Right ventricle myocardium superior (tissue), 1 donor: ENCODE measurements around the gene LSP1. TPM values are rescaled to one million over a fixed set of nuclear protein-coding genes. Genes with fewer than 3 reads are reported as not detected.
"Not testable (repeated sequence)": the region's sequence is repeated elsewhere in the genome, so short reads cannot be mapped to it uniquely, and the experiment has no call there.

Source experiments
- ATAC-seq: fragments of 200-7000 bp; cut with Tn5 transposase; one replicate; pipeline ENCODE4 v1.9.1; 2020; ENCODE audit warnings: mild to moderate bottlenecking; ENCODE audit not compliant: poor library complexity
- DNase-seq: peaks from one replicate; pipeline ENCODE4 v3.0.0-alpha.2; 2020
- intact Hi-C: fragments of 100-400 bp; cut with DNase I; formaldehyde crosslinking; loops from one replicate; pipeline ENCODE4 v1.11.2; 2022
- total RNA-seq: library from RNA; stranded (reverse); fragmentation: NEBNext Ultra II Directional; extraction: Animal tissue kit (Norgen Biotek cat#: 25700); gene quantifications from one replicate; pipeline ENCODE4 v1.2.1, GENCODE V29; 2021
- donor health status: DM: no; HTN: yes; CAD: no; lungs with severe emphysema.

Gene LSP1
- total RNA-seq, 1 donor from 2014 or later = 23.0 TPM

GRCh38 chr11:1869427-1870325 lies 16.8 kb downstream of the LSP1 start:
- peak; percentile 46 for ATAC-seq

GRCh38 chr11:1870326-1870696 lies 17.4 kb downstream of the LSP1 start:
- ATAC-seq (no peak), DNase-seq (peak; percentile 41)

More at GRCh38 chr11:1869427-1870325, 16.8 kb downstream of the LSP1 start:
- DNase-seq = peak; percentile 72
- intact Hi-C loops = no loop called here

DNA sequence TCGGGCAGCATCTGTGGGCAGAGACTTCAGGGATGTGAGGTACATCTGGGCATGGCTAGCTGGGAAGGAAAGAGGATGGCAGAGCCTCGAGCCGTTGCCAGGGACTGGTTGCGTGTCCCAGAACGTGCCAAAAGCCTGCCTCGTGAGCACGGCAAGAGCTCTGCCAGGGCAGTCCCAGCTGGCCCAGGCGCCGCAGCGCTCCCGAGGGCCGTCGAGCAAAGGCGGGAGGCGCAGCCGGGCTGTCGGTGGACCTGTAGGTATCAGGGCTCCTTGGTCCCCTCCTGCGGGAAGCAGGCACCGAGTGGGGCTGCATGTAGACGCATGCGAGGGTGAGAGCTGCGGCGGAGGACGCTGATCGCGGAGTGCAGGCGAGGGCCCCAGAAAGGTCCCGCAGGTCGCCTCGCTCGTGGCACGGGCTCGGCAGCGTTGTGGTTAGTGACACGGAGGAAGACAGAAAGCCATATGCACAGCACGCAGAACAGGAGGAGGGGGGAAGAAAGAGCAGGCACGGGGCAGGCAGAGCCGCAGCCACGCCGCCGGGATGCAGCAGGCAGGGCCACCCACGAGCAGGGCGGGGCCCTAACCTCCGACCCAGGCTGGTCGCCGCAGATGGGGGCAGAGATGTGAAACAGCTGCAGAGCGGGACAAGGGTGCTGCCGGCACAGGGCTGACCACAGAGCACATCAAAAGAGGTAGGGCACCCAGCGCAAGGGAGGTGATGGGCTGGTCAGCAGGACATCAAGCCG lies 18.0 kb downstream of the LSP1 start:
- intact Hi-C loops = no loop called here
- ATAC-seq (peak; percentile 30), DNase-seq (peak; percentile 64)

More at GRCh38 chr11:1870326-1870696, 17.4 kb downstream of the LSP1 start:
- intact Hi-C loops = no loop called here

GRCh38 chr11:1871531-1871930 lies 18.6 kb downstream of the LSP1 start:
- ATAC-seq (no peak), DNase-seq (no peak)
- intact Hi-C loops = no loop called here

- intact Hi-C loops = no loop called here
- ATAC-seq (no peak), DNase-seq (peak; percentile 29)
Measured at GRCh38 chr11:1872267-1872985, 19.5 kb downstream of the LSP1 start.

GRCh38 chr11:1873048-1873812 lies 20.3 kb downstream of the LSP1 start:
- intact Hi-C loops = no loop called here
- peak; percentile 50 for DNase-seq

GRCh38 chr11:1873813-1874150 lies 20.9 kb downstream of the LSP1 start:
- peak; percentile 16 for DNase-seq
- intact Hi-C loops, ATAC-seq: not testable (repeated sequence)

More at GRCh38 chr11:1873048-1873812, 20.3 kb downstream of the LSP1 start:
- ATAC-seq = peak; percentile 16

GRCh38 chr11:1874441-1875092 lies 21.7 kb downstream of the LSP1 start:
- peak; percentile 49 for DNase-seq
- intact Hi-C loops = not testable (repeated sequence)

GRCh38 chr11:1875093-1875850 lies 22.4 kb downstream of the LSP1 start:
- no peak for ATAC-seq
- intact Hi-C loops = no loop called here

More at GRCh38 chr11:1874441-1875092, 21.7 kb downstream of the LSP1 start:
- ATAC-seq = not testable (repeated sequence)

GRCh38 chr11:1875851-1876301 lies 23.0 kb downstream of the LSP1 start:
- DNase-seq, ATAC-seq, intact Hi-C loops: not testable (repeated sequence)

More at GRCh38 chr11:1875093-1875850, 22.4 kb downstream of the LSP1 start:
- peak; percentile 69 for DNase-seq

DNA sequence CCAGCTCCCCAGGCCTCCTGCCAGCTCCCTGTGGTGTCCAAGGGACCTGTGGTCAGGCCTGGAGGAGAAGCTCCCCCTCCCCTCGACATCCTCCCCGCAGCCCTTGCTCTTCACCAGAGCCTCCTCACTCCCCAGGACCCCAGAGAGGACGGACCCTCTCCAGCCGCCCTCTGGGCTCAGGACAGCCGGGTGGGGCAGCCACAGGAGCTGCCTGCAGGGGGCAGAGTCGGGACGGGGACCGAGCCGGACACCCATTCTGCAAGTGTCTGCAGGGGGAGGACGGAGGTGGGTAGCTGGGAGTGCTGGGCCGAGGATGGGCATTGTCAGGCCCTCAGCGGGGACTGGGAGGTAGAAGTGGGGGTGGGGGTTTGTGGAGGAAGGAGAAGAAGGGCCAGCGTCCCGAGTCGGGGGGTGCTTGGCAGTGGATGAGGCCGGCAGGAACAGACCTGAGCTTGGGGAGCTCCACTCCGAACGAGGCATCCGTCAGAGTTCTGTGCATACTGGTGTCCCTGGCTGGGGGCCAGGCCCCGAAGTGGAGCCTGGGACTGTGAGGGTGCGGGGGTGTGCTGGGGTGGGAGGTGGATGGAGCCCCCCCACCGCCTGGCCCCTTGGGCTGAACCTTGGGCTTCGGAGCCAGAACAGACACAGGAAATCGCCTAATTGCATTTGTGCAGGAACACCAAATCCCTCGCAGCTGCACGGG lies 23.6 kb downstream of the LSP1 start:
- ATAC-seq (no peak), DNase-seq (peak; percentile 86)
- intact Hi-C loops = no loop called here

DNA sequence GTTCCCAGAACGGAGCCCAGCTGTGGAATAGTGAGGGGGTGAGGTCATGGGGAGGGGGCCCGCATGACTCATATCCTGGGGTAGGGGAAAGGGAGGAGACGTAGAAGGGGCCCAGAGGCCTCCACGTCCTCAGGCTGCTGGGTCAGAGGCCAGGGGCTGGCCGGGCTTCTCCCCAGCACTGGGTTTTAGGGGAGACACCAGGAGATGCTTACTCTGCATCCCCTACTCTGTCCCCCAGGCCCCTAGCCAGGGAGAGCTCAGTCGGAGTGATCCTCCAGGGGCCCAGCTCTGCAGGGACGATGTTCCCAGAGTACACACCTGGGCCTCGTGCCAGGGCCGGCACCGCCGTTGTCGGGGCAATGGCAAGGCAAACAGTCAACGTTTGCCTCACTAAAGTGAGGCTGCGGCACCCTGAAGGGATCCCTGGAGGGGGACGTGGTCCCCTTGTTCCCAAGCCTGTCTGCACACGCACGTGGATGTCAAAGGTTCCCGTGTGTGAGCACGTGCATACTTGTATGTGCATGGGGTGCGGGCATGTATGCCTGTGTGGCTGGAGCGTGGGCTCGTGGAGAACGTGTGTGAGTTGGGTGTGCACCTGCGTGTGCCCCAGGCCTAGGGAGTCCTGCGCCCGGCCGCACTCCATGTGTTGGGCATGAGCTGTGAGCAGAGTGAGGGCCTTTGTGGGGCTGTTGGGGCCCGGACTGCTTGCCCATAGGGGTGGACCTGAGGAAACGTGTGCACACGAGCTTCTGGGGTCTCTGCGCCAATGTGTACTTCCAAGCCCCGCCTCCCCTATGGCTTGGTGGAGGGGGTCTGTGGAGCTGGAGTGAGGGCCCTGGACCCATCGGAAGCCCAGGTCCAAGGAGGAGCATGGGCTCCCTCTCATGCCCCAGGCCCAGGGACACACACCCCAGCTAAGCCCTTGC lies 24.6 kb downstream of the LSP1 start:
- DNase-seq (peak; percentile 81), ATAC-seq (no peak)
- intact Hi-C loops = no loop called here

DNA sequence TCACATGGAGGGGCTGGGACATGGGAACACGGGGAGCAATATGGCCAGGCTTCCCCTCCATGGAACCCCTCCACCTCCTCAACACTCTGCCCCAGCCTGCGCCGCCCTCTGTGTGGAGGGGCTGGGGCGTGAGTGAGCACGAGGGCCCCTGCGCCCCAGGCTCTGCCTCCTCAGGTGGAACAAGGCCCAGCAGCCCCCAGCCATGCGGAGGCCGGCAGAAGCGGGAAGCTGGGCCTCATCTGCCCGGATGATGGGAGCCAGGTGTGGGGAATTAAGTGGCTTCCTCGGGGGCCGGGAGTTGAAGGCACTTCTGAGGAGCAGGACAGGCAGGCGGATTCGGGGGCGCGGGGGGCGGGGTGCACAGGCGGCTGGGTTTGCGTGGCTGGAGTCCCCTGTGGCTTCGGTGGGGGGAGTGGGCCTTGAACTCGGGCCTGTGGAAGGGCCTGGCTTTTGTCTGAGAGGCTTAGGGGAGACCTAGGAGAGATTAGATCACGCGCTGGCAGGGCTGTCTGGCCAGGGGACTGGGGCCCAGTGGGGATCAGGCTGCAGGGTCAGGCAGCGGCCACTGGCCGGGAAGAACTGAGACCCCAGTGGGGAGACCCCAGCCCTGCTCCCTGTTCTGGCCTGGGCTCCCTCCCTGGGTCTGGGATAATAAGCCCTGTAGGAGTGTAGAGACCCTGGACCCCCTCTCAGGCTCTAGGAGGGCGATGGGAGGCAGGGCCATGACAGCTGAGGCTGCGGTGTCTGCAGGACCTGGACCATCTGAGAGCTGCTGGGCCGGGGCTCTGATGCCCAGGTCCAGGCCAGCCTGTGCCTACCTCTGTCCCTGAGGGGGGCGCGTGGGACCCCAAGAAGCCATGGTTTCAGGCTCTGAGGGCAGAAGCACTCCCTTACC lies 25.5 kb downstream of the LSP1 start:
- ATAC-seq (peak; percentile 15), DNase-seq (peak; percentile 61)
- intact Hi-C loops = no loop called here

GRCh38 chr11:1879342-1879940 lies 26.6 kb downstream of the LSP1 start:
- intact Hi-C loops = no loop called here
- ATAC-seq (no peak), DNase-seq (peak; percentile 35)
